LoVo (cell line): Measurements from ENCODE around the gene ASIC4.

Source experiments
- DNase-seq: peaks from one replicate; pipeline ENCODE4 v3.0.0-alpha.2; 2016; ENCODE audit warnings: low spot score

ASIC4 gene

GRCh38 chr2:219514196-219514761, at the start of gene ASIC4:
ASIC4 (plus strand) TSS chr2:219514482; CDS start chr2:219514725, 243 bp downstream.
- DNase-seq, result no peak

GRCh38 chr2:219465659-219466561, 48.4 kb upstream of the ASIC4 start:
- no peak for DNase-seq

- DNase-seq, result no peak
Measured at GRCh38 chr2:219466816-219467735, 47.2 kb upstream of the ASIC4 start.

- peak; percentile 9 for DNase-seq
Measured at GRCh38 chr2:219467736-219468075, 46.6 kb upstream of the ASIC4 start.

- DNase-seq, result no peak
Measured at GRCh38 chr2:219468410-219469185, 45.7 kb upstream of the ASIC4 start.

- DNase-seq, result no peak
Measured at GRCh38 chr2:219469186-219469724, 45.0 kb upstream of the ASIC4 start.

- no peak for DNase-seq
Measured at GRCh38 chr2:219470429-219470828, 43.9 kb upstream of the ASIC4 start.

GRCh38 chr2:219471476-219472371, 42.6 kb upstream of the ASIC4 start:
- no peak for DNase-seq

- DNase-seq, result no peak
Measured at GRCh38 chr2:219472629-219473187, 41.6 kb upstream of the ASIC4 start.

GRCh38 chr2:219473511-219473910, 40.8 kb upstream of the ASIC4 start:
- no peak for DNase-seq

- no peak for DNase-seq
Measured at GRCh38 chr2:219474285-219475060, 39.8 kb upstream of the ASIC4 start.

- no peak for DNase-seq
Measured at GRCh38 chr2:219475278-219475677, 39.0 kb upstream of the ASIC4 start.

- peak; percentile 61 for DNase-seq
Measured at GRCh38 chr2:219475697-219476651, 38.3 kb upstream of the ASIC4 start.

- DNase-seq, result no peak
Measured at GRCh38 chr2:219476652-219477151, 37.6 kb upstream of the ASIC4 start.

GRCh38 chr2:219477179-219477578, 37.1 kb upstream of the ASIC4 start:
- DNase-seq, result no peak

GRCh38 chr2:219477815-219478214, 36.5 kb upstream of the ASIC4 start:
- no peak for DNase-seq

- no peak for DNase-seq
Measured at GRCh38 chr2:219478916-219479315, 35.4 kb upstream of the ASIC4 start.

GRCh38 chr2:219480004-219480403, 34.3 kb upstream of the ASIC4 start:
- no peak for DNase-seq
